NCI-H510A (cell line): ENCODE results near the gene GARIN1A.

Experiments
- DNase-seq: peaks from one replicate; lab custom pipeline; 2025; lab: John Stamatoyannopoulos, UW

Gene GARIN1A

GRCh38 chr7:128714701-128715495 lies 42.8 kb downstream of the GARIN1A start:
- DNase-seq, result no peak

GRCh38 chr7:128718967-128719642 lies 47.0 kb downstream of the GARIN1A start:
- no peak for DNase-seq

- DNase-seq, result no peak
Observed at GRCh38 chr7:128721376-128721775, 49.3 kb downstream of the GARIN1A start.
